Measurements from ENCODE around the gene NMD3. TPM values are rescaled to one million over a fixed set of nuclear protein-coding genes. Genes with fewer than 3 reads are reported as not detected.

Gene NMD3
- total RNA-seq, 1 donor from 2014 or later = 87.3 TPM

GRCh38 chr3:161293381-161293780 lies 72.3 kb downstream of the NMD3 start:
- H3K4me3 Mint-ChIP-seq (ENCODE audit: unreplicated experiment) = no peak overlapping the region
- Histone ChIP-seq H3K9me3 (ENCODE audit: insufficient read depth, low read depth, low read length) (no peaks in the 10 kb centered on the region), H4K20me1 (ENCODE audit: insufficient read depth, low read length) (no peaks in the 10 kb centered on the region), H3K27me3 (ENCODE audit: insufficient read depth, low read length) (no peaks in the 10 kb centered on the region), H3K36me3 (ENCODE audit: insufficient read depth, low read length) (no peaks in the 10 kb centered on the region), H3K4me2 (ENCODE audit: low read length) (no peak overlapping the region), H3K9ac (ENCODE audit: low read length) (no peak overlapping the region), H2AFZ (ENCODE audit: low read depth, low read length) (no peak overlapping the region), H3K4me3 (ENCODE audit: insufficient read depth, low read depth, low read length) (no peak overlapping the region), H3K27ac (ENCODE audit: low read depth, low read length) (no peak overlapping the region), H3K4me1 (ENCODE audit: insufficient read depth, low read length) (no peaks in the 10 kb centered on the region), H3K79me2 (ENCODE audit: insufficient read depth, low read length) (no peaks in the 10 kb centered on the region)
- H3K27ac Mint-ChIP-seq (ENCODE audit: unreplicated experiment) = no peak overlapping the region
- H3K27me3 Mint-ChIP-seq (ENCODE audit: low read depth, unreplicated experiment) = no peaks in the 10 kb centered on the region
- DNase-seq (ENCODE audit: low read depth) = no peak
- no peak for TF ChIP-seq EZH2 (IDR thresholded peaks at IDR 0.05; ENCODE audit: insufficient read depth, low read length)
- TF ChIP-seq CTCF (IDR thresholded peaks at IDR 0.05; ENCODE audit: insufficient read depth, low read depth, low read length) = no peak
- H3K4me1 Mint-ChIP-seq (ENCODE audit: low read depth, unreplicated experiment) = no peaks in the 10 kb centered on the region
- peaks cover 6% of the 10 kb centered on the region for H3K36me3 Mint-ChIP-seq (ENCODE audit: low read depth, unreplicated experiment)
- H3K9me3 Mint-ChIP-seq (ENCODE audit: unreplicated experiment) = peaks cover 13% of the 10 kb centered on the region
- FAIRE-seq = no peak

- TF ChIP-seq EZH2 (IDR thresholded peaks at IDR 0.05; ENCODE audit: insufficient read depth, low read length) = no peak
- TF ChIP-seq CTCF (IDR thresholded peaks at IDR 0.05; ENCODE audit: insufficient read depth, low read depth, low read length) = no peak
- Histone ChIP-seq H3K27ac (ENCODE audit: low read depth, low read length) (no peak overlapping the region), H3K9me3 (ENCODE audit: insufficient read depth, low read depth, low read length) (no peaks in the 10 kb centered on the region), H3K79me2 (ENCODE audit: insufficient read depth, low read length) (no peaks in the 10 kb centered on the region), H2AFZ (ENCODE audit: low read depth, low read length) (no peak overlapping the region), H4K20me1 (ENCODE audit: insufficient read depth, low read length) (no peaks in the 10 kb centered on the region), H3K4me1 (ENCODE audit: insufficient read depth, low read length) (no peaks in the 10 kb centered on the region), H3K36me3 (ENCODE audit: insufficient read depth, low read length) (no peaks in the 10 kb centered on the region), H3K9ac (ENCODE audit: low read length) (no peak overlapping the region), H3K27me3 (ENCODE audit: insufficient read depth, low read length) (no peaks in the 10 kb centered on the region), H3K4me3 (ENCODE audit: insufficient read depth, low read depth, low read length) (no peak overlapping the region), H3K4me2 (ENCODE audit: low read length) (no peak overlapping the region)
- Mint-ChIP-seq H3K36me3 (ENCODE audit: low read depth, unreplicated experiment) (peaks cover 6% of the 10 kb centered on the region), H3K27me3 (ENCODE audit: low read depth, unreplicated experiment) (no peaks in the 10 kb centered on the region), H3K27ac (ENCODE audit: unreplicated experiment) (no peak overlapping the region), H3K4me1 (ENCODE audit: low read depth, unreplicated experiment) (no peaks in the 10 kb centered on the region), H3K9me3 (ENCODE audit: unreplicated experiment) (peaks cover 17% of the 10 kb centered on the region), H3K4me3 (ENCODE audit: unreplicated experiment) (no peak overlapping the region)
- DNase-seq (ENCODE audit: low read depth) (peak; percentile 42), FAIRE-seq (no peak)
Measured at GRCh38 chr3:161295325-161295724, 74.2 kb downstream of the NMD3 start.

GRCh38 chr3:161296814-161297213 lies 75.7 kb downstream of the NMD3 start:
- Histone ChIP-seq H3K27ac (ENCODE audit: low read depth, low read length) (no peak overlapping the region), H3K4me1 (ENCODE audit: insufficient read depth, low read length) (no peaks in the 10 kb centered on the region), H3K4me3 (ENCODE audit: insufficient read depth, low read depth, low read length) (no peak overlapping the region), H3K9me3 (ENCODE audit: insufficient read depth, low read depth, low read length) (no peaks in the 10 kb centered on the region), H3K9ac (ENCODE audit: low read length) (no peak overlapping the region), H3K4me2 (ENCODE audit: low read length) (no peak overlapping the region), H3K36me3 (ENCODE audit: insufficient read depth, low read length) (no peaks in the 10 kb centered on the region), H2AFZ (ENCODE audit: low read depth, low read length) (no peak overlapping the region), H3K27me3 (ENCODE audit: insufficient read depth, low read length) (no peaks in the 10 kb centered on the region), H3K79me2 (ENCODE audit: insufficient read depth, low read length) (no peaks in the 10 kb centered on the region), H4K20me1 (ENCODE audit: insufficient read depth, low read length) (no peaks in the 10 kb centered on the region)
- no peak for TF ChIP-seq CTCF (IDR thresholded peaks at IDR 0.05; ENCODE audit: insufficient read depth, low read depth, low read length)
- no peak for TF ChIP-seq EZH2 (IDR thresholded peaks at IDR 0.05; ENCODE audit: insufficient read depth, low read length)
- Mint-ChIP-seq H3K9me3 (ENCODE audit: unreplicated experiment) (peaks cover 17% of the 10 kb centered on the region), H3K4me1 (ENCODE audit: low read depth, unreplicated experiment) (no peaks in the 10 kb centered on the region), H3K36me3 (ENCODE audit: low read depth, unreplicated experiment) (peaks cover 6% of the 10 kb centered on the region), H3K4me3 (ENCODE audit: unreplicated experiment) (no peak overlapping the region), H3K27ac (ENCODE audit: unreplicated experiment) (no peak overlapping the region), H3K27me3 (ENCODE audit: low read depth, unreplicated experiment) (no peaks in the 10 kb centered on the region)
- no peak for FAIRE-seq
- no peak for DNase-seq (ENCODE audit: low read depth)

Other genes starting within 250 kb of the NMD3 start
- gene B3GALNT1, start 116.0 kb upstream of the NMD3 start, total RNA-seq = 11.1 and 12.8 TPM in 2 replicates
- gene SPTSSB, start 150.2 kb downstream of the NMD3 start, total RNA-seq = 0.50 TPM in 1 of 2 replicates, not detected in the other